ENCODE data around the gene ZNF280C. TPM values are rescaled to one million over a fixed set of nuclear protein-coding genes. Genes with fewer than 3 reads are reported as not detected.
A peak's percentile ranks its signal among the peaks of the same experiment; 100 is the strongest.

ZNF280C gene
- total RNA-seq, 1 experiment from 2014 or later, result 4.6 TPM

DNA sequence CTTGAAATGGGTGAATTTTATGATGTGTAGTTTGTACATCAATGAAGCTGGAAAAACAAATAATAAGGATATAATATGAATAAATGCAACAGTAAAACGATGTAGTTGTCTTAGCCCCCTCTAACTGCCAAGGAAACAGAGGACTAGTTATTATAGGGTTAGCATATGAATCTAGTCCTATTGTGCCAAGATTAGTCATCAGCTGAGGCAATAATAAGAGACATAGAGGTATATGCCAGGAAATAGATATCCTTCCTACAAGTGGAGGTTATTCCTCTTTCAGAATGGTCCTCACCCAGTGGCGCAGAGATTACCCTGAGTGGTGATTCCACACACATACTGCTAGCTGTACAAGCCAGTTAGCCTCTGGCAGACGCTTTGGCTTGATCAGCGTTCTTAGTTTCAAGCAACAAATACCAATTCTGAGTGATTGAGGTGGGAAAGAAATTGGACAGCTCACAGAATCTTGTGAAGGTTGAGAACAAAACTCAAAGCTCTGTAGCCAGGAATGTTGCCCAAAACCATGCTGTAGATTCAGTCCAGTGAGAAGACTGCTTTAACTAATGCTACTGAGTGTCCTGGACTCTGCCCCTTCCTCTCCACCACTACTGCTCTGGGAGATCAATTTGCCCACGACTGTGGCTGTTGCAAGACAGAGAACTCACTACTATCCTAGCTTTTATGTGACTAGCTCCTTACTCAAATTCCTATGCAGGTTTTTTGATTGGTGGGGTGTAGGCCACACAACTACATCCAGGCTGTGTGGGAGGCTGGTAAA, 27.0 kb upstream of the ZNF280C start:
- ATAC-seq (peak; percentile 67; the same call in 1 of the 2 replicates), DNase-seq (peak; percentile 33)
- Histone ChIP-seq H3K79me2 (ENCODE audit: low read length) (no peaks in the 10 kb centered on the region), H3K36me3 (ENCODE audit: low read depth, low read length) (no peaks in the 10 kb centered on the region), H3K9ac (ENCODE audit: low read length) (no peak overlapping the region), H3K9me2 (replicated peaks; ENCODE audit: low read length) (no peaks in the 10 kb centered on the region), H3K4me1 (ENCODE audit: insufficient read depth, low read length) (peaks cover 19% of the 10 kb centered on the region), H3K4me2 (ENCODE audit: low read length) (no peak overlapping the region), H3K27me3 (ENCODE audit: low read length) (no peaks in the 10 kb centered on the region), H3K4me3 (ENCODE audit: low read length) (no peak overlapping the region), H3K9me3 (ENCODE audit: low read length) (no peaks in the 10 kb centered on the region), H2AFZ (ENCODE audit: low read length) (no peak overlapping the region), H4K20me1 (ENCODE audit: low read length) (no peaks in the 10 kb centered on the region), H3F3A (ENCODE audit: low read length, unreplicated experiment) (no peaks in the 10 kb centered on the region), H3K27ac (ENCODE audit: low read length) (no peak overlapping the region)
- intact Hi-C loops (cut with micrococcal nuclease), result no loop called here
- ChIA-PET POLR2A (ENCODE audit: unreplicated experiment) (no interaction called here), CTCF (no interaction called here)
- no TSS peak for BruUV-seq (replicated peaks)
- TF ChIP-seq EZH2phosphoT487 (IDR thresholded peaks at IDR 0.05; ENCODE audit: borderline replicate concordance, low read length) (no peak), EZH2 (IDR thresholded peaks at IDR 0.05; ENCODE audit: low read length, unreplicated experiment) (no peak)
- TF ChIP-seq, protein P1, sequence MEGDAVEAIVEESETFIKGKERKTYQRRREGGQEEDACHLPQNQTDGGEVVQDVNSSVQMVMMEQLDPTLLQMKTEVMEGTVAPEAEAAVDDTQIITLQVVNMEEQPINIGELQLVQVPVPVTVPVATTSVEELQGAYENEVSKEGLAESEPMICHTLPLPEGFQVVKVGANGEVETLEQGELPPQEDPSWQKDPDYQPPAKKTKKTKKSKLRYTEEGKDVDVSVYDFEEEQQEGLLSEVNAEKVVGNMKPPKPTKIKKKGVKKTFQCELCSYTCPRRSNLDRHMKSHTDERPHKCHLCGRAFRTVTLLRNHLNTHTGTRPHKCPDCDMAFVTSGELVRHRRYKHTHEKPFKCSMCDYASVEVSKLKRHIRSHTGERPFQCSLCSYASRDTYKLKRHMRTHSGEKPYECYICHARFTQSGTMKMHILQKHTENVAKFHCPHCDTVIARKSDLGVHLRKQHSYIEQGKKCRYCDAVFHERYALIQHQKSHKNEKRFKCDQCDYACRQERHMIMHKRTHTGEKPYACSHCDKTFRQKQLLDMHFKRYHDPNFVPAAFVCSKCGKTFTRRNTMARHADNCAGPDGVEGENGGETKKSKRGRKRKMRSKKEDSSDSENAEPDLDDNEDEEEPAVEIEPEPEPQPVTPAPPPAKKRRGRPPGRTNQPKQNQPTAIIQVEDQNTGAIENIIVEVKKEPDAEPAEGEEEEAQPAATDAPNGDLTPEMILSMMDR (conservative IDR thresholded peaks at IDR 0.05; ENCODE audit: low read depth, low read length), result no peak

DNA sequence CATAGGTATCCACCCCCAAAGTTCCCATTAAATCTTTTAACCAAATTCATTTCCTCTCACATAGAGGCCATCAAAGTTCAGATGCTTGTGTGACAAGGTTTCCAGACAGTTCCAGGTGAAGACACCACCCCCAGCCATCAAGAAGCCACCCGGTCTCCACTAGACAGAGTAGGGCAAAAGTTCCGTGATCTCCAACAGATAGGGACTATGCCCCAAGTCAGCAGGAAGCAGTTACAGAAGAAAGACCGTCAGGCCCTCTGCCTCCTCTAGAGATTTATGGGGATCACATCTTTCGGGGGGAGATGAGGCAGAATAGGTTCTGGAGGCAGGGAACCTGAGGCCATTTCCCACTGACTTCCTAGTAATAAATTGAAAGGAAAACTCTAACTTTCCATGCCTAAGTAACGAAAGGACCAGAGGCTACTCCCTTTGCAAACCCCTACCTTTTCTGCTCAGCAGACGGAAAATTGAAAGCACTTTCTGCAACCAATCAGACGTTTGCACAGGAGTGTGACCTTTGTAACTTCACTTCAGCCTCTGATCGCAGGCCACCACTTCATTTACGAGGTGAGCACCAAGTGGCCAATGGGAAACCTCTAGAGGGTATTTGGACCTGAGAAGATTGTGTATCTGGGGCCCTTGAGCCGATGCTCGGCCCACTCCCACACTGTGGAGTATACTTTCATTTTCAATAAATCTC, 18.5 kb upstream of the ZNF280C start:
- no TSS peak for BruUV-seq (replicated peaks)
- no peak for ATAC-seq

More for the DNA sequence above, 18.5 kb upstream of the ZNF280C start:
- Histone ChIP-seq H3K27ac (ENCODE audit: low read length) (no peak overlapping the region), H2AFZ (ENCODE audit: low read length) (no peak overlapping the region), H3K4me2 (ENCODE audit: low read length) (no peak overlapping the region), H3K9ac (ENCODE audit: low read length) (no peak overlapping the region), H3K79me2 (ENCODE audit: low read length) (no peaks in the 10 kb centered on the region), H3K9me2 (replicated peaks; ENCODE audit: low read length) (no peaks in the 10 kb centered on the region), H3K36me3 (ENCODE audit: low read depth, low read length) (no peaks in the 10 kb centered on the region), H3K4me3 (ENCODE audit: low read length) (no peak overlapping the region), H4K20me1 (ENCODE audit: low read length) (no peaks in the 10 kb centered on the region), H3K9me3 (ENCODE audit: low read length) (no peaks in the 10 kb centered on the region), H3F3A (ENCODE audit: low read length, unreplicated experiment) (no peaks in the 10 kb centered on the region), H3K4me1 (ENCODE audit: insufficient read depth, low read length) (no peaks in the 10 kb centered on the region), H3K27me3 (ENCODE audit: low read length) (no peaks in the 10 kb centered on the region)
- intact Hi-C loops (cut with micrococcal nuclease), result no loop called here
- DNase-seq, result no peak
- POLR2A ChIA-PET (ENCODE audit: unreplicated experiment), result no interaction called here
- CTCF ChIA-PET, result no interaction called here
- TF ChIP-seq EZH2 (IDR thresholded peaks at IDR 0.05; ENCODE audit: low read length, unreplicated experiment) (no peak), EZH2phosphoT487 (IDR thresholded peaks at IDR 0.05; ENCODE audit: borderline replicate concordance, low read length) (no peak)
- TF ChIP-seq, protein P1 (conservative IDR thresholded peaks at IDR 0.05; ENCODE audit: low read depth, low read length), result no peak
